HL-60 (cell line): ENCODE measurements around the gene C6orf132.

Experiments used
- DNase-seq, 2 experiments: peaks; one replicate each; pipeline ENCODE4 v3.0.0-alpha.2; 2010 to 2020; ENCODE audit warnings: low read depth in 1 of 2, low spot score in 1 of 2
- H3K27ac ChIP-seq: fragments of 250-450 bp; sonication (Bioruptor Pico); replicated peaks from 2 replicates; pipeline ENCODE4 v1.5.1; 2020; ENCODE audit warnings: mild to moderate bottlenecking, moderate library complexity
- H3K27me3 ChIP-seq: fragments of 250-450 bp; sonication (Bioruptor Pico); 2 replicates; pipeline ENCODE4 v1.5.1; 2021; ENCODE audit warnings: mild to moderate bottlenecking, moderate library complexity; ENCODE audit not compliant: insufficient read depth, poor library complexity, severe bottlenecking
- H3K4me3 ChIP-seq: replicated peaks from 2 replicates; pipeline ENCODE4 v1.5.1; 2011; ENCODE audit warnings: mild to moderate bottlenecking, control low read depth, low read length; ENCODE audit not compliant: insufficient read depth
- CTCF ChIP-seq: IDR thresholded peaks from one replicate; pipeline ENCODE4 v1.5.1; 2011; ENCODE audit warnings: low read length, control low read depth, inconsistent platforms; ENCODE audit not compliant: insufficient read depth
- GABPA ChIP-seq: IDR thresholded peaks from 2 replicates; pipeline ENCODE4 v1.6.1; 2012; ENCODE audit warnings: low read depth
- POLR2AphosphoS5 ChIP-seq: IDR thresholded peaks from 2 replicates; pipeline ENCODE4 v1.6.1; 2012; ENCODE audit warnings: low read depth
- REST ChIP-seq: IDR thresholded peaks from 2 replicates; pipeline ENCODE4 v1.6.1; 2012; ENCODE audit warnings: low read depth; ENCODE audit not compliant: insufficient replicate concordance
- SPI1 ChIP-seq: IDR thresholded peaks from 2 replicates; pipeline ENCODE4 v1.6.1; 2012; ENCODE audit warnings: low read depth, mild to moderate bottlenecking, borderline replicate concordance

Gene C6orf132

GRCh38 chr6:42073287-42073686 is 69.1 kb downstream of the C6orf132 start:
- no peak for DNase-seq
- H3K27ac ChIP-seq: no peak overlapping the region
- TF ChIP-seq CTCF (no peak), POLR2AphosphoS5 (no peak), REST (no peak), SPI1 (no peak)
- H3K27me3 ChIP-seq: no peaks in the 10 kb centered on the region
- no peak overlapping the region for H3K4me3 ChIP-seq

GRCh38 chr6:42071881-42072583 is 70.4 kb downstream of the C6orf132 start:
- Histone ChIP-seq H3K27me3 (no peaks in the 10 kb centered on the region), H3K4me3 (no peak overlapping the region), H3K27ac (no peak overlapping the region)
- TF ChIP-seq REST: no peak
- no peak for TF ChIP-seq GABPA
- no peak for TF ChIP-seq POLR2AphosphoS5
- TF ChIP-seq CTCF: no peak
- TF ChIP-seq SPI1: no peak
- DNase-seq: no peak

GRCh38 chr6:42068872-42069522 is 73.4 kb downstream of the C6orf132 start:
- Histone ChIP-seq H3K4me3 (no peak overlapping the region), H3K27ac (no peak overlapping the region), H3K27me3 (no peaks in the 10 kb centered on the region)
- DNase-seq: no peak
- TF ChIP-seq GABPA: no peak
- no peak for TF ChIP-seq POLR2AphosphoS5
- TF ChIP-seq REST: no peak
- TF ChIP-seq SPI1: no peak
- no peak for TF ChIP-seq CTCF
